ENCODE measurements around the gene ZNF689.

- TF ChIP-seq EP300 (IDR thresholded peaks at IDR 0.05) = no peak
- TF ChIP-seq, protein P1, sequence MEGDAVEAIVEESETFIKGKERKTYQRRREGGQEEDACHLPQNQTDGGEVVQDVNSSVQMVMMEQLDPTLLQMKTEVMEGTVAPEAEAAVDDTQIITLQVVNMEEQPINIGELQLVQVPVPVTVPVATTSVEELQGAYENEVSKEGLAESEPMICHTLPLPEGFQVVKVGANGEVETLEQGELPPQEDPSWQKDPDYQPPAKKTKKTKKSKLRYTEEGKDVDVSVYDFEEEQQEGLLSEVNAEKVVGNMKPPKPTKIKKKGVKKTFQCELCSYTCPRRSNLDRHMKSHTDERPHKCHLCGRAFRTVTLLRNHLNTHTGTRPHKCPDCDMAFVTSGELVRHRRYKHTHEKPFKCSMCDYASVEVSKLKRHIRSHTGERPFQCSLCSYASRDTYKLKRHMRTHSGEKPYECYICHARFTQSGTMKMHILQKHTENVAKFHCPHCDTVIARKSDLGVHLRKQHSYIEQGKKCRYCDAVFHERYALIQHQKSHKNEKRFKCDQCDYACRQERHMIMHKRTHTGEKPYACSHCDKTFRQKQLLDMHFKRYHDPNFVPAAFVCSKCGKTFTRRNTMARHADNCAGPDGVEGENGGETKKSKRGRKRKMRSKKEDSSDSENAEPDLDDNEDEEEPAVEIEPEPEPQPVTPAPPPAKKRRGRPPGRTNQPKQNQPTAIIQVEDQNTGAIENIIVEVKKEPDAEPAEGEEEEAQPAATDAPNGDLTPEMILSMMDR (IDR thresholded peaks at IDR 0.05) = no peak
These were observed 42.5 kb upstream of the ZNF689 start for GRCh38 chr16:30652718-30653117.

Measured in tibial nerve (tissue), 4 donors.